CD1c-positive myeloid dendritic cell (primary cell): Measurements from ENCODE around the gene ALKBH5.
A peak's percentile ranks its signal among the peaks of the same experiment; 100 is the strongest.

ENCODE experiments used
- DNase-seq: peaks from one replicate; pipeline ENCODE4 v3.0.0-alpha.2; 2016; ENCODE audit errors: extremely low spot score

The ALKBH5 gene

GRCh38 chr17:18158022-18158600 is 25.5 kb upstream of the ALKBH5 start:
- DNase-seq = peak; percentile 97

- no peak for DNase-seq
Observed at GRCh38 chr17:18159551-18160120, 24.0 kb upstream of the ALKBH5 start.

DNA sequence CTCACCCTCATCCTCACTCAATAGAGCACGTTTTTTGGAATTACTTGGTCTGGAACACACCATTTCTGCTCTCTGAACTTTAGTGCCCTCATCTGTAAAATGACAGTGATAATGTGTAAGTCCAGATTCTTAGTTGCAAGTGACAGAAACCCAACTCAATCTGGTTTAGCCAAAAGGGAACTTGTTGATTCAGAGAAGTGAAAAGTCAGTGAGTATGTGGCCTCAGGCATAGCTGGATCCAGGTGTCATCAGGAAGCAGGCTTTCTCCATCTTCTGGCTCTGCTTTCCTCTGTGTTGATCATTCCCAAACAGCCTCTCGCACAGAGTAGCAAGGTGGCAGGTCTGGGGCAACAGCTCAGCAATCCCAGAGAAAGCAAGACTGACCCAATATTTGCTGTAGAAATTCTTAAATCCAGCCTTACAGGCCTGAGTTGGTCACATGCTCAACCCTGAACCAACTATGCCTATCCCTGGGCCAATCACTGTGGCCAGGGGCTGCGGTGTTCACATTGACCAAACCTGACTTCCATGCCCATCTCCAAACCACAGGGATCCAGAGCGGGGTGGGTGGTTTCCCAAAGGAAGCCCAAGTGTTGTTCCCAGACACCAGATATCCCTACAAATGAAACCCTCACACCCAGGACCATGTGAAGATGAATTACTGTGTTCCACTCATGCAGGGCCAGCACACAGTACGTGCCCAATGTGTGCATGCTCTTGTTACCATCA is 23.3 kb upstream of the ALKBH5 start:
- peak; percentile 45 for DNase-seq

GRCh38 chr17:18161207-18162145 is 22.2 kb upstream of the ALKBH5 start:
- DNase-seq = peak; percentile 86

DNA sequence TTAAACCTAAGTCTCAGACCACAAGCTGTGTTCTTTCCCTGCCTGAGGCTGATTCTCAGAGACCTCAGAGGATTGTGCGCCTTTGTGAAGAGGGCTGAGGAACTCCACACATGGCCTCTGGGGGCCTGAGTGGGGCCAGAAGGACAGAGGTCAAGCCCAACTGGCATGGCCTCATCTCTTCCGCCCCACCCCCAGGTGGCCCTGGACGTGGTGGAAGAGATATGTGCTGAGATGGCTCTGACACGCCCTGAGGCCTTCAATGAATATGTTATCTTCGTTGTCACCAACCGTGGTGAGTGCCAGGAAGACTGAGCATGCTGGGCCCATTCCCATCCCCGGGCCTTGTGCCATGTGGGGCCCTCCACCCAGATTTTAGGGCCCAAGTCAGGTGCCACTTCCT is 20.1 kb upstream of the ALKBH5 start:
- no peak for DNase-seq

GRCh38 chr17:18166894-18167293 is 16.7 kb upstream of the ALKBH5 start:
- DNase-seq = no peak

DNA sequence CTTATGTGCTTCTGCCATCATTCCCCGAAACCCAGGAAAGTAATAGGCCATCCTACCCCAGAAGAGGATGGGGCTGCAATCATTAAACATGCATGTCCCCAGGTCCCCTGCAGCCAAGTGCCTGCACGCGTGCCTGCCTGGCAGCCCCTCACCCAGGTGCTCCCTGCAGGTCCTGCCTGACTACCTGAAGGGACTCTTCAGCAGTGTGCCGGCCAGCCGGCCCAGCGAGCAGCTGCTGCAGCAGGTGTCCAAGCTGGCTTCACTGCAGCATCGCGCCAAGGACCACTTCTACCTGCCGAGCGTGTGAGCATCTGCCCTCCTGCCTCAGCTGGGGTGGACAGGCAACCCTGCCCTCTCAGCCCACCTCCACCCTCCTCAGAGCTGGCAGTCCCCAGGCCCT is 16.2 kb upstream of the ALKBH5 start:
- no peak for DNase-seq

DNA sequence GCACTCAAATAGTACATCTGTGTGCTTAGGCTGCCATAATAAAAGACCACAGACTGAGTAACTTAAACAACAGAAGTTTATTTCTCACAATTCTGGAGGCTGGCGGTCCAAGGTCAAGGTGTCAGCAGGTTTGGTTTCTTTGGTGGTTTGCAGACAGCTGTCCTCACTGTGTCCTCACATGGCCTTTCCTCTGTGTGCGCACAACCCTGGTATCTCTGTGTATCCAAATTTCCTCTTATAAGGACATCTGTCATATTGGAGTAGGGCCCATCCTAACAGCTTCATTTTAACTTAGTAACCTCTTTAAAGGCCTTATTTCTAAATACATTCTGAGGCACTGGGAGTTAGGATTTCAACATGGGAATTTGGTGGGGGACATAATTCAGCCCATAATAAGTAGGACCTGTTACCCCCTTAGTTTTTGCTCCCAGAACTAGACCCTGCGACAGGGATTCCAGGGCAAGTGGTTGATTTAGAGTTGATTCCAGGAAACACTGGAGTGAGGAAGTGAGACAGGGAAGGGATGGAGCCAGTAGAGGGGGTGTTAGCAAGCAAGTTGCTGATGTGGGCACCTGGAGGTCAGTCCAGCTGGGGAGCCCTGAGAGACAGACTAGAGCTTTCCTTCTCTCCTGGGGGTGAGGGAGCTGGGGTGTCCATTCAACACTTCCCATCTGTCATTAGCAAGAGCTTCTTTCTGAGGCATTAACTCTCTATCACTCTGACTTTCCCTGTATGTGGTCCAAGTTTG is 10.9 kb upstream of the ALKBH5 start:
- DNase-seq = no peak

- no peak for DNase-seq
Observed at GRCh38 chr17:18173740-18174139, 9.9 kb upstream of the ALKBH5 start.

DNA sequence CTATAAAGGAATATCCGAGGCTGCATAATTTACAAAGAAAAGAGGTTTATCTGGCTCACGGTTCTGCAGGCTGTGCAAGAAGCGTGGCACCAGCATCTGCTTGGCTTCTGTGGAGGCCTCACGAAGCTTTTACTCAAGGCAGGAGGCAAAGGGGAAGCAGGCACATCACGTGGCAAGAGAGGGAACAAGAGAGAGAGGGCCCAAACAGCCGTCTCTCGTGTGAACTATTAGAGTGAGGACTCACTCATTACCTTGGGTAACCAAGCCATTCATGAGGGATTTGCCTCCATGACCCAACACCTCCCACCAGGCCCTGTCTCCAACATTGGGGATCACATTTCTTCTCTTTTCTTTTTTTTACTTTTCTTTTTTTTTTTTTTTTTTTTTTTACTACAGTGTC is 7.5 kb upstream of the ALKBH5 start:
- peak; percentile 79 for DNase-seq

DNA sequence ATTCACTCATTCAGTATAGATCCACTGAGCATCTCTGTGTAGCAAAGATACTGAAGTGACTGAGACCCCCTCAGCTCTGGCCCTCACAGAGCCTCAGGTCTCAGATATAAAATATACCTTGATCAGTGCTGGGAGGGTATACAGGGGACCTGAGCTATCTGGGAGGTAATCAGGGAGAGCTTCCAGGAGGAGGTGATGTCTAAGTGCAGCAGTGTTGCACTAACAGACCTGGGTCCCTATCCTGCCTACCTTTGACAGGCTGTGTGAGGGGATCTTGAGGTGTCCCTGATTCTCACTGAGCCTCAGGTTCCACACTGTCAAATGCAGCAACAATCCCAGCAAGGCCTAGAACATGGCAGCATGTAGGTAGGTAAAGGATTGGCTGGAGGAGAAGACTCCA is 6.5 kb upstream of the ALKBH5 start:
- DNase-seq = no peak

GRCh38 chr17:18177722-18178121 is 5.9 kb upstream of the ALKBH5 start:
- DNase-seq = no peak

GRCh38 chr17:18179196-18179595 is 4.4 kb upstream of the ALKBH5 start:
- DNase-seq = no peak

DNA sequence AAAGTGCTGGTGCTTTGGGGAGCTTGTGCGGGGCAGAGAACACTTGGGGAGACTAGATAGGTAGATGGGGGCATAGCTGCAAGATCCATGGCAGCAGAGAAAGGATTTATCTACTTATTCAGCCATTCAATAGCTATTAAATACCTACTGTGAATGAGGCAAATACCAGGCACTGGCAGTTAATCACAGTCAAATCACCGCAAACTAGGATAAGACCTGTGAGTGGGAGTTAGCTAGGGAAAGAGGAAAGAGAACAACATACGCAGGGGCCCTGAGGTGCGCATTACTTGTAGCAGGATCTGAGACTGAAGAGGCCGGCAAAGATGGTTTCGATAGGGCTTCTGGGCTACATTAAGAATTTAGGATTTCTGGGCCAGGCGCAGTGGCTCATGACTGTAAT is 3.8 kb upstream of the ALKBH5 start:
- no peak for DNase-seq

- no peak for DNase-seq
Observed at GRCh38 chr17:18181358-18181757, 2.3 kb upstream of the ALKBH5 start.

- no peak for DNase-seq
Observed at GRCh38 chr17:18182110-18182977, 1.3 kb upstream of the ALKBH5 start.

DNA sequence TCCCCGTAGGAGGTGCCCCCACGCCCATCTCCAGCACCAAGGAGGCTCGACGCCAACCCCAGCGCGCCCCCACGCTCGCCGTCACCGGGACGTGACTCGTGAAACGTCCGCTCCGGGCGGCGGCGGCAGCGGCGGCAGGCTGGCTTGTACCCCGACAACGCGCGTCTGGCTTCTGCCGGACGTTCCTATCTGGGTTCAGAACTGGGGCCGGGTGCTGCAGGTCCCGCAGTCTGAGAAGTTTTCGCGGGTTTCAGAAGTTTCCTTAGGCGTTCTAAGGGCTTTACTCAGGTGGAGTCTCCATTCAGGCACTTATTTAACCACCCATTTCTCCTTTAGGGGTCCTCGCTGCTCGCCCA is 672 bp upstream of the ALKBH5 start:
- DNase-seq = peak; percentile 92

DNA sequence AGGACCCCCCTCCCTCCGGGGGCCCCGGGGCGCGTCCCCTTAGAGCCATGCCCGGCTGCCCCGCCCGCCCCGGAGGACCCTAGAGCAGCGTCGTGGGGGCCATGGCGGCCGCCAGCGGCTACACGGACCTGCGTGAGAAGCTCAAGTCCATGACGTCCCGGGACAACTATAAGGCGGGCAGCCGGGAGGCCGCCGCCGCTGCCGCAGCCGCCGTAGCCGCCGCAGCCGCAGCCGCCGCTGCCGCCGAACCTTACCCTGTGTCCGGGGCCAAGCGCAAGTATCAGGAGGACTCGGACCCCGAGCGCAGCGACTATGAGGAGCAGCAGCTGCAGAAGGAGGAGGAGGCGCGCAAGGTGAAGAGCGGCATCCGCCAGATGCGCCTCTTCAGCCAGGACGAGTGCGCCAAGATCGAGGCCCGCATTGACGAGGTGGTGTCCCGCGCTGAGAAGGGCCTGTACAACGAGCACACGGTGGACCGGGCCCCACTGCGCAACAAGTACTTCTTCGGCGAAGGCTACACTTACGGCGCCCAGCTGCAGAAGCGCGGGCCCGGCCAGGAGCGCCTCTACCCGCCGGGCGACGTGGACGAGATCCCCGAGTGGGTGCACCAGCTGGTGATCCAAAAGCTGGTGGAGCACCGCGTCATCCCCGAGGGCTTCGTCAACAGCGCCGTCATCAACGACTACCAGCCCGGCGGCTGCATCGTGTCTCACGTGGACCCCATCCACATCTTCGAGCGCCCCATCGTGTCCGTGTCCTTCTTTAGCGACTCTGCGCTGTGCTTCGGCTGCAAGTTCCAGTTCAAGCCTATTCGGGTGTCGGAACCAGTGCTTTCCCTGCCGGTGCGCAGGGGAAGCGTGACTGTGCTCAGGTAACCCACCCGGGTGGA is 759 bp downstream of the ALKBH5 start:
- DNase-seq = peak; percentile 74

GRCh38 chr17:18185391-18185790 is 1.8 kb downstream of the ALKBH5 start:
- DNase-seq = no peak
